Mammary microvascular endothelial cell (primary cell): Measurements from ENCODE around the gene PHC2. TPM values are rescaled to one million over a fixed set of nuclear protein-coding genes. Genes with fewer than 3 reads are reported as not detected.

Experiments used
- total RNA-seq: library from RNA; depleted of rRNA; stranded (reverse); fragments of >200 nt; gene quantifications from 2 replicates; pipeline ENCODE4 v1.2.3, GENCODE V29; 2015

The PHC2 gene, protein sequence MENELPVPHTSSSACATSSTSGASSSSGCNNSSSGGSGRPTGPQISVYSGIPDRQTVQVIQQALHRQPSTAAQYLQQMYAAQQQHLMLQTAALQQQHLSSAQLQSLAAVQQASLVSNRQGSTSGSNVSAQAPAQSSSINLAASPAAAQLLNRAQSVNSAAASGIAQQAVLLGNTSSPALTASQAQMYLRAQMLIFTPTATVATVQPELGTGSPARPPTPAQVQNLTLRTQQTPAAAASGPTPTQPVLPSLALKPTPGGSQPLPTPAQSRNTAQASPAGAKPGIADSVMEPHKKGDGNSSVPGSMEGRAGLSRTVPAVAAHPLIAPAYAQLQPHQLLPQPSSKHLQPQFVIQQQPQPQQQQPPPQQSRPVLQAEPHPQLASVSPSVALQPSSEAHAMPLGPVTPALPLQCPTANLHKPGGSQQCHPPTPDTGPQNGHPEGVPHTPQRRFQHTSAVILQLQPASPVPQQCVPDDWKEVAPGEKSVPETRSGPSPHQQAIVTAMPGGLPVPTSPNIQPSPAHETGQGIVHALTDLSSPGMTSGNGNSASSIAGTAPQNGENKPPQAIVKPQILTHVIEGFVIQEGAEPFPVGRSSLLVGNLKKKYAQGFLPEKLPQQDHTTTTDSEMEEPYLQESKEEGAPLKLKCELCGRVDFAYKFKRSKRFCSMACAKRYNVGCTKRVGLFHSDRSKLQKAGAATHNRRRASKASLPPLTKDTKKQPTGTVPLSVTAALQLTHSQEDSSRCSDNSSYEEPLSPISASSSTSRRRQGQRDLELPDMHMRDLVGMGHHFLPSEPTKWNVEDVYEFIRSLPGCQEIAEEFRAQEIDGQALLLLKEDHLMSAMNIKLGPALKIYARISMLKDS
- total RNA-seq: 99.5 and 101 TPM in 2 replicates

DNA sequence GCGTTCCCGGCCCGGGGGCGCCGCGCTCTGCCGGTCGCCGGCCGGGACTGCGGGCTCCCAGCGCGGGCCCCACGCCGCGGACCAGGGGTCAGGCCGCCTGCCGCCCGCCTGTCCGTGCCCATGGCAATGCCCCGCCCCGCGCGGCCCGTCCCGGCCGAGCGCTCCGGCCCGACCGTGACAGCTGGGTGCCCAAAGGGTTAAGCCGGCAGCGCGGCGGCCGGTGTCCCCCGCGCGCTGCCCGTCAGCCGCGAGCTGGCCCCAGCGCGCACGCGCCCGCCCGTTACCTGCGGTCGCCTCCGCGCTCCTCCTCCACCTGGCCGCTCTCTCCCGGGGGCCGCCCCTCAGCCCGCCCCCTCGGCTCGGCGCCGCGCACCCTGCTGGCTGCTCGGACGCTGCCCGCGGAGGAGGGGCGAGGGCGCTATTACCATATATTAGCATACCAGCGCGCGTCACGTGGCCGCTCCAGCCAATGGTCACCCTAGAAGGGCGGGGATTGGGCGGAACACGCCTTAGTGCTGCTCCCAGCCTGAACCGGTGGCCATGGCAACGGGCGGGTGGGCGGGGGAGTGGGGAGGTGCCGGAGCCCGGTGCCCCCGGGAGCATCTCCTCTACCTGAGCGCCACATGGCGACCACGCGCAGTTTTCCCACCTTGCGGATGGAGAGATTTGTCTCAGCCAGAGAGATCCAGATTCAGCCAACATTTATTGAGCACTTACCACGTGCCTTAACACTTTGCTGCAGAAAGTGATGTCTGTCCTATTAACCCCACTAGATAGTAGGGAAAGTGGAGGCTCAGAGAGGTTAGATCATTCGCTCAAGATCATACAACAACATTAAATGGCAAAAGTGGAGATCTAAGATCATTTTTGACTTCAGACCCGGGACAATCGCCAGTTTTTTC lies at the start of gene PHC2:
TSS of gene PHC2 (minus strand) at position 404 of the 902 bp plus-strand sequence. CDS start 55,556 bp downstream, outside the sequence.

DNA sequence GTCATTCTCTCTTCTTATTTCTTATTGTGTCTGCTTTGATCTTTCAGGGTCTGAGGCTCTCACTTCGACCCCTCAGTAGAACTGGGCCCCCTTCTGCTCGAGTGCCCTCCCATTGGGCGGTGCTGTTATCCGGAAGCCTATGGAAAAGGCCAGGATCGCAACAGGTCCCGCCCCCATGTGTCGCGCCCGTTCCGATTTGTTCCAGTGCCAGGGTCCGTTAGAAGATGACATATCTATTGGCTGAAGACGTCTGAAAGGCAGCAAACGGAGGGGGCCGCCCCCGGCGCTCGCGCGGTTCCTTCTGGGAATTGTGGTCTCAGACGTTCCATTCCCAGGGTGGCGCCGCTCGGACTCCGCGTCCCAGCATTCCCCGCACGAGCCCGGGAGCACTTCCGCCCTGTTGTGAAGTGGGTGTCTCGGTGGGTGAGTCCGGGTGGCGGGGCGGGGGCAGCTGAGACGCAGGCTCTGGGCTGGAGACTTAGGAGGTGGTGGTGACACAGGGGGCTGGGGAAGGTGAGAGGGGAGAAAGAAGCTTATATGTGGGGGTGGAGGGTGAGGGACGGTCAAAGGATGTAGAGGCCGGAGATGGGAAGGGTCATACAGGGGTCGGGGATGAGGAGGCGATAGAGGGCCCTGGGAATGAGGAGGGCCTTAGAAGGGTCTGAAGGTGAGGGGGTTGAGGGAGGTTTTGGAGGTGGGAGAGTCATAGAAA lies 41.5 kb upstream of the PHC2 start, which contains the start of gene ZSCAN20:
TSS of gene ZSCAN20 (plus strand) at position 377 of the 712 bp plus-strand sequence. CDS start 6,644 bp downstream, outside the sequence.

DNA sequence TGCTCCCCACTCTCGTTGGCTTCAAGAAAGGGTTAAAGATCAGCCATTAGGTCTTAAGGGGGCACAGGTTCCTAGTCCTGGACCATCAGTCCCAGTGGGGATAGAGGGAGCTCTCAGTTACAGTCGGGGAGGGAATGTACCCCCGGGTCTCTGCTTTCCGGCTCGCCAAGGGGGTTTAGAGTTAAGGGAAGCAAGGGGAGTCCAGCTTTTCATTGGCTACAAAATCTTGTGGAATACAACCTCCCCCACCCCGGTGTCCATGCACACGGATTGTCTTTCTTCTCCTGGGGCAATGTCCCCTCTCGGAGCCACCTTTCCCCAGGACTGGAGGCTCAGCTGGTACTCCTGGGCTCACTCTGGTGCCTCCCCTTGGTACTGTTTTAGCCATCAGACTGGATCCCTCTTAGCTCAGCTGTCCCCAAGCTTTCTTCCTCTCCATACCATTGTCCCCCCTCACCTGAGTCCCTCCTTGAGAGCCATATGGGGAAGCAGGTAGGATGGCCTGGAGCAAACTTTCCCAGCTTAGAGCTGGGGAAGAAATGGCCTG lies 110.2 kb downstream of the PHC2 start, which contains the start of gene A3GALT2:
TSS of gene A3GALT2 (minus strand) at position 480 of the 547 bp plus-strand sequence. CDS start at position 480, 0 bp downstream.

Other genes with a start within 250 kb of the PHC2 start
- 3.6 TPM in 2 replicates for gene TRIM62, start 249.1 kb downstream of the PHC2 start, total RNA-seq
- gene ZNF362, start 174.6 kb downstream of the PHC2 start, total RNA-seq: 9.3 and 14.6 TPM in 2 replicates
- gene A3GALT2, start 110.0 kb downstream of the PHC2 start, total RNA-seq: not detected in 2 replicates
- gene ZSCAN20, start 41.5 kb upstream of the PHC2 start, total RNA-seq: 2.7 and 5.0 TPM in 2 replicates